IgD-negative memory B cell (primary cell): ENCODE measurements around the gene ADH1B. TPM values are rescaled to one million over a fixed set of nuclear protein-coding genes. Genes with fewer than 3 reads are reported as not detected.
"Not testable (repeated sequence)": the region's sequence is repeated elsewhere in the genome, so short reads cannot be mapped to it uniquely, and the experiment has no call there.

Experiments
- H3K27ac Mint-ChIP-seq, 3 donors: one replicate each; pipeline ENCODE4 v1.8.0; 2020 to 2022; ENCODE audit warnings: mild to moderate bottlenecking in 3 of 3, mixed read lengths in 3 of 3, moderate library complexity in 1 of 3
- H3K27me3 Mint-ChIP-seq: one replicate; pipeline ENCODE4 v1.8.0; 2021; ENCODE audit warnings: mixed read lengths
- H3K36me3 Mint-ChIP-seq: one replicate; pipeline ENCODE4 v1.8.0; 2020; ENCODE audit warnings: mild to moderate bottlenecking, mixed read lengths
- H3K4me1 Mint-ChIP-seq, 3 donors: one replicate each; pipeline ENCODE4 v1.8.0; 2020 to 2022; ENCODE audit warnings: mixed read lengths in 3 of 3, mild to moderate bottlenecking in 1 of 3
- H3K4me3 Mint-ChIP-seq, 4 donors: one replicate each; pipeline ENCODE4 v1.8.0; 2020 to 2022; ENCODE audit warnings: mild to moderate bottlenecking in 4 of 4, mixed read lengths in 4 of 4, moderate library complexity in 3 of 4
- H3K9me3 Mint-ChIP-seq, 3 donors: one replicate each; pipeline ENCODE4 v1.8.0; 2020 to 2021; ENCODE audit warnings: mixed read lengths in 3 of 3, mild to moderate bottlenecking in 1 of 3
- polyA plus RNA-seq: library from polyadenylated mRNA; unstranded; fragments of 300-500 nt; fragmentation: Illumina TruSeq; gene quantifications from one replicate; pipeline ENCODE4 v1.2.3, GENCODE V29; 2021

The ADH1B gene
- polyA plus RNA-seq, 1 donor from 2014 or later, result not detected

DNA sequence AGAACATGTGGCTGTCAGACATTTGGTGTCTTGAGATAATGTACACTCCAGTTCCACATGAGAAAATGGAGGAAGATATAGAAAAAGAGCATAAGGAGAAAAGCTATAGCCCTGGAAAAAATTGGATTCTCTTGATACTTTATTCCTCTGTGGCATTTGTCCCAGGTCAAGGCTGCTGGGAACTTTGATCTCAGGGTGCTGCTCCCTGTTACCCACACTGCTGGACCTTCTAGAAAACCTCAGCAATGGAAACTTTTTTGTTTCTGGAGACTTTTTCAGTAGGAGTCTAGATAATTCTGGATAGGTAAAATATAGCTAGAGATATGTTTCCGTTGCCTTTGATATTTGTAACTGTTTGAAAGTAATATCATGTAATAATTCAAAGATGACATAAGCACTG lies 20.2 kb upstream of the ADH1B start:
- no peaks in the 10 kb centered on the region for H3K4me1 Mint-ChIP-seq
- H3K36me3 Mint-ChIP-seq, result no peaks in the 10 kb centered on the region
- no peaks in the 10 kb centered on the region for H3K9me3 Mint-ChIP-seq
- H3K27me3 Mint-ChIP-seq, result peaks cover 2% of the 10 kb centered on the region
- H3K27ac Mint-ChIP-seq, result no peak overlapping the region
- H3K4me3 Mint-ChIP-seq, result no peak overlapping the region

DNA sequence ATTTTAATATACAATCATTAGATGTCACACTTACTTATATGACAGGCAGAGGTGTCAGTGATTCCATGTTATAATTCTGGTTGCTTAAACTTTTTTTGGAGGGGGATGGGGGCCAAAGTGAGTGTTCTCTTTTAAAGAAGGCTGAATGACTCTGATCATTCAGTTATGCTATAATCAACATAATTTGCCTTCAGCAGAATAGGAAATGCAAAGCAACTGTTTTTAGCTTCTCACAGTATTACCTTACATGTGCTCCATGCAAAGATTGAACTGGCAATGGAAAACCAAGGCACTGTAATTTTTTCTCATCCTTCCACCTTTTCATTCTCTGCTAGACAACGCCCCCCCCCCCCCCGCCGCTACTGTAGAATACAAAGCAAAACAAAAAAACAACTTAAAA lies 18.0 kb upstream of the ADH1B start:
- Mint-ChIP-seq H3K9me3 (no peaks in the 10 kb centered on the region), H3K4me1 (no peaks in the 10 kb centered on the region), H3K36me3 (no peaks in the 10 kb centered on the region), H3K27ac (no peak overlapping the region), H3K27me3 (peaks cover 5% of the 10 kb centered on the region), H3K4me3 (no peak overlapping the region)

DNA sequence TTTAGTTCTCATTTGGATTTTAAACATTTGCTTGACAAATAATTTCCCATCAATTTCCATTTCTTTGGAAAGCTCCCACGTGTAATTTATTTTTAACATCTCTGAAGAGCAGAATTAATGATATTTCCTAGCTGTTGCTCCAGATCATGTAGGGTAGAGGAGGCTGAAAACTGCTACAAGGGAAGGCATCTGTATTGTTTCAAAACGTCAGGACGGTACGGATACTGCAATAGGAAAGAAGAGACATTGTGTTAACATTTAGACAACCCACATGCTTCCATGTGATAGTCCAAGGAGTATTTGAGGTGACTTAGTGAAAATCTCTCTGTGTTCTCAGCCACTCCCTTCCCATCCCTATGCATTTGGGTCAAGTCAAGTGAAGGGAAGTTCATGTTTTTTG lies 15.4 kb upstream of the ADH1B start:
- no peak overlapping the region for H3K4me3 Mint-ChIP-seq
- no peaks in the 10 kb centered on the region for H3K9me3 Mint-ChIP-seq
- peaks cover 5% of the 10 kb centered on the region for H3K27me3 Mint-ChIP-seq
- H3K27ac Mint-ChIP-seq, result no peak overlapping the region
- H3K4me1 Mint-ChIP-seq, result no peaks in the 10 kb centered on the region
- no peaks in the 10 kb centered on the region for H3K36me3 Mint-ChIP-seq

DNA sequence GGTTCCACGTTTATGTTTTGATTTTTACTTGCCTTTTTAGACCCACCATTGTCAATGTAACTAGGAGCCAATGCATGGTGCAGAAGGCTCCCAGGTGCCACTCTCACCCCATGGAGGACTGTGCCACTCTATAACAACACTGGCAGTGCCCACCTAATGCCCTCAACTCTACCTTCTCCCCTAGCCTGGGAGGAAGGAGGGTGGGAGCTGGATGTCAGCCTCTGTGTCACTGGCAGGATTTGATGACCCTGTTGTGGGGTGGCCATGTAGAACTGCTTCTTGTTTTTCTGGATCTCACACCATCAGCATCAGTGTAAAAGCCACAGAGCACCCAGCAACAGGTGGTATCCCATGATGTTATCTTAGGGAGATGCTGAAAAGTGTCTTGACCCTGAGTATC lies 13.7 kb upstream of the ADH1B start:
- Mint-ChIP-seq H3K36me3 (no peaks in the 10 kb centered on the region), H3K27me3 (peaks cover 5% of the 10 kb centered on the region), H3K4me1 (no peaks in the 10 kb centered on the region), H3K27ac (no peak overlapping the region), H3K9me3 (no peaks in the 10 kb centered on the region), H3K4me3 (no peak overlapping the region)

DNA sequence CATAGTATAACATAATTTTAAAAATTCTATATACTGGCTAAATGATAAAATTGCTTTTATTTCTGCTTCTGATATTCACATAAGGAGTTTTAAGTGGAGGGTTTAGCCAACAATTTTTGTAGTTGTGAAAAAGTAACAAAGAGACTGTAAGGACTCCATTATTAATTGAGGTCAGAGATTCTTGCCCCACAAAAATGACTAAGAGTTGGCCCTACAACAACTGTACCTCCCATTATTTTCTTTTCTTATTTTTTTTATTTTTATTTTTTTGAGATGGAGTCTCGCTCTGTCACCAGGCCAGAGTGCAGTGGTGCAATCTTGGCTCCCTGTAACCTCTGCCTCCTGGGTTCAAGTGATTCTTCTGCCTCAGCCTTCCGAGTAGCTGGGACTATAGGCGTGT lies 9.4 kb upstream of the ADH1B start:
- H3K4me1 Mint-ChIP-seq, result no peaks in the 10 kb centered on the region
- H3K9me3 Mint-ChIP-seq, result peaks cover 0 to 4% (median 0%) of the 10 kb centered on the region in 3 donors
- H3K4me3 Mint-ChIP-seq, result no peak overlapping the region
- H3K36me3 Mint-ChIP-seq, result no peaks in the 10 kb centered on the region
- peaks cover 3% of the 10 kb centered on the region for H3K27me3 Mint-ChIP-seq
- no peak overlapping the region for H3K27ac Mint-ChIP-seq

DNA sequence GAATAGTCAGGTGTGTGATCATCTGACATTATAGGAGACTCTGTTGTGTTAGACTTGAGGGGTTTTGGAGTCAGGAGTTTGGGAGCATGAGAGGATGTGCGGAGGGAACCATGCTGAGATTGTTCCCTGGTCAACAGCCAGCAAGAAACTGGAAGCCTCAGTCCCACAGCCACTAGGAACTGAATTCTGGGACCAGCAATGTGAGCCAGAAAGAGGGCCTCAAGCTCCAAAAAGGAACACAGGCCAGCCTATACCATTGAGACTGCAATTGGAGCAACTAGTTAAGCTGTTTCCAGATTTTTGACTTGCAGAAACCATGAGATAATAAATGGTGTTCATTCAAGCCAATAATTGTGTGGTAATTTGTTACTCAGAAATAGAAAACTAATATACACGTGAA lies 8.7 kb upstream of the ADH1B start:
- Mint-ChIP-seq H3K4me3 (no peak overlapping the region), H3K27me3 (no peaks in the 10 kb centered on the region), H3K36me3 (no peaks in the 10 kb centered on the region), H3K4me1 (no peaks in the 10 kb centered on the region), H3K27ac (no peak overlapping the region), H3K9me3 (peaks cover 0 to 4% (median 0%) of the 10 kb centered on the region in 3 donors)

DNA sequence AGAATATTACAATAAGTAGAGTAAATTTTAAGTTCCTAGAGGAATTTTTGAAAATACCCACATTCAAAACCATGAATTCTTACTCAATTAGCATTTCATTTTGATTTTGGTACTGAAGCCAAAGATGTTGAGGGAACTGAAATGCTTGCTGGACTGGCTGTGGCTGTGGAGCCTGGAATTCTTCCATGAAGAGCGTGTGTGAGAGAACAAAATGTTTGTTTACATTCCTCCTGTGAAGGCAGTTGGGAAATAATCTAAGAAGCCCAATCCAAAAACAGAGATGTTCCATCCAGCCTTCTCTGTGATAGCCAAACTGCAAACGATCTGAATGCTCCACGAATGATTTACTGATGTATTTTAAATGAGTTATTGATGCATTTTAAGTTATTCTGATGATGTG lies 3.8 kb upstream of the ADH1B start:
- no peak overlapping the region for H3K4me3 Mint-ChIP-seq
- H3K36me3 Mint-ChIP-seq, result no peaks in the 10 kb centered on the region
- no peaks in the 10 kb centered on the region for H3K4me1 Mint-ChIP-seq
- H3K27ac Mint-ChIP-seq, result no peak overlapping the region
- peaks cover 0 to 4% (median 0%) of the 10 kb centered on the region in 3 donors for H3K9me3 Mint-ChIP-seq
- peaks cover 3% of the 10 kb centered on the region for H3K27me3 Mint-ChIP-seq

DNA sequence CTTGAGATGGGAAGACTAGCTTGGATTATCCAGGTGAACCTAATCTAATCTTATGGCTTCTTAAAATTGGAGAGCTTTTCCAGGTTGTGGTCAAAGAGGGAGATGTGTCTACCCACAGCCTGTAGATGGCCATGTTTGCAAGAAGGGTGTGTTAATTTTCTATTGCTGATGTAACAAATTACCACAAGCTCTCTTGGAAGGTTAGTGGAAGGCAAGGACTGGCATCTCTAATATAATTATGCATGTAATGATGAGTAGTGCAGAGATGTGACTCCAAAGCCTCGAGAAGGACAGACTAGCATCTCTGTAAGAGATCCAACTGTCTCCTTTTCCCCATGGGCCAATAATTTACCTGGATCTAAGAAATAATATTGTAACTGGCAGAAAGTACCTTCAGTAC lies 3.2 kb upstream of the ADH1B start:
- Mint-ChIP-seq H3K27ac (no peak overlapping the region), H3K27me3 (peaks cover 3% of the 10 kb centered on the region), H3K4me1 (no peaks in the 10 kb centered on the region), H3K36me3 (no peaks in the 10 kb centered on the region), H3K9me3 (peaks cover 0 to 4% (median 0%) of the 10 kb centered on the region in 3 donors), H3K4me3 (no peak overlapping the region)

DNA sequence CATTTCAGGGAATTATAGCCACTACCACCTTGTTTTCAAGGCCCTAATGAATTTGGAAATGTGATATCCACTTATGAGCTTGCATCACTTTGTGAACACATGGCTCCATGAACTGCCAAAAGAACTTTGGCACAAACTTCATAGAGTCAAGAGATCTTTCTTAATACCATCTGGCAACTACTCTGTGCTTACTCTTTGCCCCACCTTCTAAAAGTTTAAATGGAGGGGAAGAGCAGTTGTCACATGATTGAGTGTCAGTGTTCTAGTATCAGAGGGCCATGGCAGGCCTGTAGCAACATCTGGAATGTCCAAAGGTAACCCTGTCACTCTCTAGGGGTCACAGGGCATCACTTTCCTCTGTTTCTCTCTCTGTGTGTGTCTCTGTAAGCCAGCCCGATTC lies 2.6 kb upstream of the ADH1B start:
- no peaks in the 10 kb centered on the region for H3K4me1 Mint-ChIP-seq
- no peaks in the 10 kb centered on the region for H3K36me3 Mint-ChIP-seq
- H3K27me3 Mint-ChIP-seq, result peaks cover 3% of the 10 kb centered on the region
- no peak overlapping the region for H3K27ac Mint-ChIP-seq
- peaks cover 0 to 4% (median 0%) of the 10 kb centered on the region in 3 donors for H3K9me3 Mint-ChIP-seq
- no peak overlapping the region for H3K4me3 Mint-ChIP-seq

DNA sequence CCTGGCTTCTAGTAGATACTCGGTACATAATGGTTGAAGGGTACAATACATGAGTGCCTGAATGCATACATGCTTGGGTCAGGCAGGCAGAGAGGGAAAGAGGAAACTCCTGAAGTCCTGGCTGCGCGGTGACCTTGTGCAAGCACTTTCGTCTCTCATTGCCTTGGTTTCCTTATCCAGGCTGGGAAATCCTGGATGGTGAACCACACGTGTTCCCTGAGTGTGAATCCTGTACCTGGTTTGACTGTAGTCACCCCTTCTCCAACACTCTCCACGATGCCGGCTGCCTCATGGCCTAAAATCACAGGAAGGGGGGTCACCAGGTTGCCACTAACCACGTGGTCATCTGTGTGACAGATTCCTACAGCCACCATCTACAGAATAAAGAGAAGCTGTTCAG lies 3.4 kb downstream of the ADH1B start:
- not testable (repeated sequence) for H3K4me3 Mint-ChIP-seq

DNA sequence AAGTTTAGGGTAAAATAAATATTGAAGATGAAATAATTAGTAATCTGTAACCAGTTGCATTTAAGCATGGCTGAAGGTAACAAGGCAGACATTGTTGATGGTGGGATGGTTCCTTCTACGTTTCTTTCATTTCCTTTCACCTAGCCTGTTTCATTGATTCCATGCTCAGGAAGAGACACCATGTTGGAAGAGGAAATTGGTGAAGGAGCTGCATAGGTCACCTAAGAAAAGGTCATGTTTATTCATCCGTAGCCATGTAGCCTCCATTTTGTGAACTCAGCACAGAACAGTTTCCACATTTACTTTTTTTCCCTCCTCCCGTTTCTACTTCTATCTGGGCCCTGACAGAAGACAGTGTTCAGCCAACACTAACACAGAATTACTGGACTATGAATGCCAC lies 3.8 kb downstream of the ADH1B start:
- Mint-ChIP-seq H3K9me3 (no peaks in the 10 kb centered on the region), H3K27ac (no peak overlapping the region), H3K4me3 (no peak overlapping the region), H3K36me3 (no peaks in the 10 kb centered on the region), H3K27me3 (no peaks in the 10 kb centered on the region), H3K4me1 (no peaks in the 10 kb centered on the region)

More for the DNA sequence above, 3.4 kb downstream of the ADH1B start:
- not testable (repeated sequence) for H3K9me3 Mint-ChIP-seq, H3K27me3 Mint-ChIP-seq, H3K27ac Mint-ChIP-seq, H3K4me1 Mint-ChIP-seq, H3K36me3 Mint-ChIP-seq

DNA sequence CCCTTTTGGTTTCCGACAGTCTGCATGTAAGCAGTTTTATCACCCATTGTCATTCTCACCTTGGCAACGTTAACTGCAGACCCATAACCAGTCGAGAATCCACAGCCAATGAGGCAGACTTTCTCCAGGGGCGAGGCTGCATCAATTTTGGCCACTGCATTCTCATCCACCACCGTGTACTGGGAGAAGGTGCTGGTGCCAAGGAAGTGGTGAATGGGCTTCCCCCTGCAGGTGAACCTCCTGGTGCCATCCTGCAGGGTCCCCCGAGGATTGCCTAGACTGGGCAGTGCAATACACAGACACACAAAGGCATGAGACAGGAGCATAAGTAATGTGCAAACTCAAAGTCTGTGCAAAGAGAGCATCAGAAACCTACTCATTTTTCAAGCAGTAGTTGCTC lies 5.4 kb downstream of the ADH1B start:
- Mint-ChIP-seq H3K27ac (no peak overlapping the region), H3K36me3 (no peaks in the 10 kb centered on the region), H3K9me3 (no peaks in the 10 kb centered on the region), H3K4me3 (no peak overlapping the region), H3K4me1 (no peaks in the 10 kb centered on the region), H3K27me3 (no peaks in the 10 kb centered on the region)

DNA sequence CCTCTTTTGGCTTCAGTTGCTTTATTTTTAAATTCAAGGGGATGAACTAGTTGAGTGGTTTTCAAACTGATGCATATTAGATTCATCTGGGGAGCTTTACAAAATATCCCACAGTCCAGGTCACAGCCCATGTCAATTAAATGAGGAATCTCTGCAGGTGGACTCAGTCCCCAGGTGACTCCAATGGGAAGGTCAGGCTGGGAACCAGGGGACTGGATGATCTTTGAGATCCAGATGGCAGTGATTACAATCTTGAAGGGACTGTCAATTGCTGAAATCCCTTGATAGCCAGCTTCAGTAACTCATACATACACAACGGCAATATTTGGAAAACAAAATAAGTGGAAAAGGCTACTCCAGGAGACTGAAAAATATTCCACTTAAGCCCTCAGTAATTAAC lies 7.0 kb downstream of the ADH1B start:
- Mint-ChIP-seq H3K27me3 (no peaks in the 10 kb centered on the region), H3K4me3 (no peak overlapping the region), H3K9me3 (no peaks in the 10 kb centered on the region), H3K4me1 (no peaks in the 10 kb centered on the region), H3K36me3 (no peaks in the 10 kb centered on the region), H3K27ac (no peak overlapping the region)

DNA sequence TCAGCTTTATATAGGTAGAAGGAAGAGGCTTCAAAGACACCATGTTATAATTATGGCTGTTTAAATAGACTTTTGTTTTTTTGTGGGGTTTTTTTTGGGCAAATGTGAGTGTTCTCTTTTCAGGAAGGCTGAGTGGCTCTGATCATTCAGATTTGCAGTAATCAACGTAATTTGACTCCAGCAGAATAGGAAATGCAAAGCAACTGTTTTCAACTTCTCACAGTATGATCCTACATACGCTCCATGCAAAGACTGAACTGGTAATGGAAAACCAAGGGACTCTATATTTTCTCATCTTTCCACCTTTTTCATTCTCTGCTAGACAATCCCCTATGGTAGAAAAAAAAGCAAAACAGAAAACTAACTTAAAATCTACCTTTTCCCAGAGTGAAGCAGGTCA lies 10.8 kb downstream of the ADH1B start:
- Mint-ChIP-seq H3K9me3 (no peaks in the 10 kb centered on the region), H3K27me3 (no peaks in the 10 kb centered on the region), H3K27ac (no peak overlapping the region), H3K4me1 (no peaks in the 10 kb centered on the region), H3K36me3 (no peaks in the 10 kb centered on the region), H3K4me3 (no peak overlapping the region)

DNA sequence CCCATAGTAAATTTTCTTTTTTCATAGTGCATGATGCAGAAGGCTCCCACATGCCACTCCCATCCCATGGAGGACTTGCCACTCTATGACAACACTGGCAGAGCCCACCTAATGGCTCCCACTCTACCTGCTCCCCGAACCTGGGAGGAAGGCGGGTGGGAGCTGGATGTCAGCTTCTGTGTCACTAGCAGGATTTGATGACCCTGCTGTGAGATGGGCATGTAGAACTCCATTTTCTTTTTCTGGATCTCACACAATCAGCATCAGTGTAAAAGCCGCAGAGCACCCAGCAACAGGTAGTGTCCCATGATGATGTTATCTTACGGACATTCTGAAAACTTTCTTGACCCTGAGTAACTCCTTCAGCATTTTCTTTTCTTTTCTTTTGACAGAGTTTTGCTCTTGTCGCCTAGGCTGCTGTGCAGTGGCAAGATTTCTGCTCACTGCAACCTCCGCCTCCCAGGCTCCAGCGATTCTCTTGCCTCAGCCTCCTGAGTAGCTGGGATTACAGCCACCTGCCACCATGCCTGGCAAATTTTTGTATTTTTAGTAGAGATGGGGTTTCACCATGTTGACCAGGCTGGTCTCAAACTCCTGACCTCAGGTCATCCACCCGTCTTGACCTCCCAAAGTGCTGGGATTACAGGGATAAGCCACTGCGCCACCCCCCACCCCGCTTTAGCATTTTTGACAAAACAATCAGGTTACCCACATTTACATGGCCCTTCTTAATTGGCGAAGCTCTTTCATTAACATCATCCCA lies 15.4 kb downstream of the ADH1B start:
- Mint-ChIP-seq H3K9me3 (peaks cover 0 to 5% (median 4%) of the 10 kb centered on the region in 3 donors), H3K27me3 (no peaks in the 10 kb centered on the region), H3K4me3 (no peak overlapping the region), H3K4me1 (no peaks in the 10 kb centered on the region), H3K36me3 (no peaks in the 10 kb centered on the region), H3K27ac (no peak overlapping the region)

DNA sequence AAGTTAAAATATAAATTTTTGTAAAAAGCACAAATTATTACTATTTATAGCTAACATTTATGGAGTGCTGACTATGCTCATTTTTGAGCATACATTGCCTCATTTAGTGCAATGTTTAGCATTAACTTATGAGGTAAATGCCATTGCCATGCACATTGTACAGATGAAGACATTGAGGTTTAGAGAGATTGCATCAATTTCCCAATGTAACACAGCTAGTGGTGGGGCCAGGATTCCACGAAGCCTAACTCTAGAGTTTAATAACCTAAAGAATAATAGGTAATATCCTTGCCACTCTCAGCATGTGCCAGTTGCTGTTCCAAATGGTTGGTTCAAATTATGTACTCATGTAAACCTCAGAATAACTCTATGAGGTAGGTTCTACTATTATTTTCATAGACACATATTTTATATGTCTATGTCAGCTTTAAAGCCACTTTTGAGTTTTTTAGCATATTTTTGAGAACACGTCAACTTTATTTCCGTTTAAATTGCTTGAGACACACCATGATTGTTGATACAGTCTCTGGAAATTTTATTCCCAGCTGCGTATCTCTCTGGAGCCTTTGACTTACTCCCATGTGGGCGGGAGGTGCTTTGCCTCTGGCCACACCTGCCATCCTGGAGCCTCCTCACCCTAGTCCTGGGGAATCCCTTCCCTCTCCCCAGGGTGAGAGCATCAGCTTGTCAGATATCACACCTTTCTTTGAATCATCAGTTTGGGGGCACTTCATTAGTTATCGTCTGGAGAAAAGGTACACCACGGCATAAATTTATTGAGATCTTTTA lies 19.6 kb downstream of the ADH1B start:
- Mint-ChIP-seq H3K36me3 (no peaks in the 10 kb centered on the region), H3K9me3 (peaks cover 3 to 28% (median 12%) of the 10 kb centered on the region in 3 donors), H3K4me1 (no peaks in the 10 kb centered on the region), H3K27ac (no peak overlapping the region), H3K4me3 (no peak overlapping the region), H3K27me3 (no peaks in the 10 kb centered on the region)
